C4-2B (cell line): ENCODE results near the gene TMOD1.

Source experiments
- CTCF ChIP-seq: fragments of 450-650 bp; conservative IDR thresholded peaks from 2 replicates; pipeline ENCODE4 v1.5.1; 2017; ENCODE audit warnings: mild to moderate bottlenecking
- ZFX ChIP-seq: fragments of 450-650 bp; IDR thresholded peaks from 2 replicates; pipeline ENCODE4 v1.6.1; 2017

- TF ChIP-seq CTCF (no peak), ZFX (no peak)
Observed at GRCh38 chr9:97571664-97572063, 70.2 kb downstream of the TMOD1 start.
